Occipital lobe (tissue), 2 donors: Measurements from ENCODE around the gene DYNC1I2. TPM values are rescaled to one million over a fixed set of nuclear protein-coding genes. Genes with fewer than 3 reads are reported as not detected.
A peak's percentile ranks its signal among the peaks of the same experiment; 100 is the strongest.
"Not testable (repeated sequence)": the region's sequence is repeated elsewhere in the genome, so short reads cannot be mapped to it uniquely, and the experiment has no call there.

ENCODE experiments used
- DNase-seq: peaks from one replicate; lab custom pipeline; 2025; lab: John Stamatoyannopoulos, UW
- total RNA-seq: library from RNA; depleted of rRNA; stranded (reverse); fragments of >200 nt; gene quantifications from one replicate; pipeline ENCODE4 v1.2.3, GENCODE V29; 2014

The DYNC1I2 gene
- total RNA-seq, 1 donor from 2014 or later, result 262 TPM

DNA sequence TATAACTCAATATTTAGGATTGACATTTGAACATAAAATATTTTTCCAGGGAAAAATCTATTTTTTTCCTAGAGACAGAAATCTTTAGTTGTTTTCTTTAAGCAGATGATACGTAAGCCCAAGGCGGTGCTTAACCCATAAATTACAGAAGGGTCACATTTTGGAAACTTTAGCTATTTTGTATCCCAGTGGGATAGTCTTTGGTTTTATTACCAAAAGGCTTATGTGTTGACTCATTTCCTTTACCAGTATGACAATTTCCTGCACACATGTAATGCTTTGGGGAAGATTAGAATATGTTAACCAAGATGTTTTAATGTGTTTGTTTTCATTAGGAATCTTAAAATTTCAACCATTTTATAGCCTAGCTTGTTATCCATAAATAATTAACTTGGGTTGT is 24.8 kb downstream of the DYNC1I2 start:
- no peak for DNase-seq

DNA sequence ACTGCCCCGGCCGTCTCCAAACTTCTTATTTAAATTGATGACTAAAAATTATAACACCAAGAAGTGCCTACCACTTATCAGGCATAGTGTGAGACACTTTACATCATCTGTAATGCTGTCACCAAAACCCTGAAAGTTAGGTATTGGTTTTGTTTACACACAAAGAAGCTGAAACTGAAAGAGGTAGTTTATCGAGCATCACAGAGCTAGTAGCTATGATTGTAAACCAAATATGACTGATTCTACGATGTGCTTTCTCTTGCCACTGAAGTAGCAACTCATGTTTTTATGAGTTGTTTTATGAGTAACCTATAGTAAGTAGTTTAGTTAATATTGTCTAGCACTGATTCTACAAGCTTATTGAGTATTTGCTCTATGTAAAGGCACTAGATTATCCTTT is 31.5 kb downstream of the DYNC1I2 start:
- no peak for DNase-seq

DNA sequence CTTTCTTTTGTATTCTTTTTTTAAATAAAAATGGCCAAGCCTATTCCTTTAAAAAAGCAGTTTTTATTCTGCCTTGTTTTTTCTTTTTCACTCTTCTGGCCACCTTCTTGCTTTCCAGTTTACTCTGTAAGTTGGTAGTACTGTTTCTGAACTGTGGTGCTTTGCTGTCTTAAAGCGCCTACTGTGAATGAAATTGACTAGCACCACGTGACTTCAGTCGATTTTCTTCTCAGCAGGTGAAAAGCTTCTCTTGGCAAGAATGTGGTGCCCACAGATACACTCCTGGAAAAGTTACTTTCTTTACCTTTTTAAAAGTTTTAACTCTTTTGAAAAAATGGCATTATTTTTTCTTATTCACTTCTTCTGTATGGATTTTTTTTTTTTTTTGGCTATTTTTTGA is 32.4 kb downstream of the DYNC1I2 start:
- DNase-seq, result no peak

DNA sequence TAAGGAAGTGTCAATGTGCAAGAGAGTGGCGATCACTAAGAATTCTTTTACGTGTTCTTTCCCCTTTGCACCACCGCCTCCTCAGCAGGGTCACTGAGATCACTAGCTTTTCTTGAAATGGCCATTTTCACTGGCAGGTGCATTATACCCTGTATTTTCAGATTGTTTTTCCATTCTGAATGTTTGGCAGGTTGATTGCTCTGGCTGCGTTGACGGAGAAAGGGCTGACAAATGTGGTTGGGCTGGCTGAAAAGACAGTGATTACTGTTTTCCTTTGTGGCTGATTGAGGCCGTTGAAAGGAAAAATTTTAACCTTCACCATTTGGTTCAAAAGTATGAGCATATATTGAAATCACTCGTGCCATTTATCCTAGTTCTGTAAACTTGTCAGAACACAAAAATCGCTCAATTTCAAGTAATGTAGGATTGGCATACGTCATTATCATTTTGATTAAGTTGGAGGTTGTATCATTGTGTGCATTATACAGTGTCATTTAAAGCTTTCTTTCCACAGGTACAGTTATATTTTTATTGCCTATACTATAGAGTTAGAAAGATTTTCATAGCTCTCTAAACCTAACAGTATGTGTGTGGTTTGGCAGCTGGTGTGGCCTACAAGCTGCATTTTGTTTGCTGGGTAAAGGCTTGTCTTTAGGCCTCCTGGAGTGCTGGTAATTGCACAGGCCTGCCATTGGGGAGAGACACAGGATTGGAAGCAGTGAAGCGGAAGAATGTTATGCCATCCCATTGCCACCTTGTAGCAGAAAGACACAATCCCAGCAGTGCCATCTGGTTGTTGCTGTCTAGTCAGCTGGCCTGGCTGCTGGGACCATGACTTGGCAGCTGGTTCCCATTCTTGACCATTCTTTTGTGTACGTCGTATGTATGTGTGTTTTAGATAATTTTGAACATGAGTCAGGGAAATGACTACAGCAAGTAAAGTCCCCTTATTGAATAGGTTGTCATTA is 36.7 kb downstream of the DYNC1I2 start:
- DNase-seq, result peak; percentile 9

DNA sequence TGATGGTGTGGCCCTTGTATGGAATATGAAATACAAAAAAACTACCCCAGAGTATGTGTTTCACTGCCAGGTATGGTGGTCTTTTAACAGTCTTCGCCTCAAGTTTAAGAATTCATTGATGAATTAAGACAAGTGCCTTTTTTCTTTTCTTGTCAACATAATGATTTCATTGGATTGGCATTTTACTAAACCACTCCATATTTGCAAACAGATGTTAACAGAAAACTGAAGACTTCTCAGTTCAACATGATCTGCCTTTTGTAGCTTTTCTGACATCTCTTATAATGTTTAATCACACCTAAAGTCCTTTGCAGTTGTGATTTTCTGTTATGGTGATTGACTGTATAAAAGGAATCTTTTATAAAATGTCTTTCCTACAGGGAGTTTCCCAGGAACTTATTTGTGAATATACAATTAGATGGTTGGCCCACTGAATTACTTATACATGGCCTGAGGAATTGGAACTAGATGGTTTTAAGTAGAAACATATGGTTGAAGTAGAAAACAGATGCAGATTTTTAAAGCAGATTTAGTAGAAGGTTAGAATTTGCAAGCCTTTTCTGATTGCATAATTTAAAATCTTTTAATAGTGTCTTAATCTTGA is 39.7 kb downstream of the DYNC1I2 start:
- DNase-seq, result no peak

DNA sequence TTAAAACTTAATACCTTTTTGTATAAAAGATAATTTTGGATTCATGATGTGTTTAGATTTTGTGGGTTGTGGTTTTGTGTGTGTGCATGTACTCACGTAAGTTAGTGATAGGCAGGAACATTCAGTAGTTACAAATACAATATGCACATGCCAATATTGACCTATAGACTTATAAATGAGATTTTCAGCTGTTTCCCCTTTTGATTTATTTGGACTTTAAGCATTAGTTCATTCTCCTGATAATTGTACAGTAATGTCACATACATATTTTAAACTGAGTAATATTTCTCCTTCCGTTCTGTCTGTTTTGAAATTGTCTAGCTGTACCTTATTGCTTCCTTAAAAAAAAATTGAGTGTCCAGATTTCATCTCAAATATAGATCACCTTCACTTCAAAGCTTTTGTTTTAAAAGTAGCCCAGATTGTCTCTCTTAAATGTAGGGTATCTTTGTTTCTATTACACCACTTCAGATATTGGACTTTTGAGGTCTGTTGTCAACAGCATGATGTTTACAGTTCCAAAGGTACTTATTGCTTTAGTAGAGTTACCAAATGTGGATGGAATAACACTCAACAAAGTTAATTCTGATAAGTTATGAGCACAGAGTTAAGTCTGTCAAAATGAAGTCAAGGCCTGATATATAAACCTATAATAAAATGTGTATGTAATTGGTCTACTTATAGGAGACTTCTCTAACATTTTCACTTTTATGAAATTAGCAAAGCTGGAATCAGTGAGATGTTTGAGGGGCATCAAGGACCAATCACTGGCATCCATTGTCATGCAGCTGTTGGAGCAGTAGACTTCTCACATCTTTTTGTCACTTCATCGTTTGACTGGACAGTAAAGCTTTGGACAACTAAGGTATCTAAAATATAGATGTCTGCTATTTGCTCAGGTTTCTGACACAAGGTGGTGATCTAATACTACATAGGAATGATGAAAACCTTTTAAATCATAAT is 42.0 kb downstream of the DYNC1I2 start:
- DNase-seq, result no peak

DNA sequence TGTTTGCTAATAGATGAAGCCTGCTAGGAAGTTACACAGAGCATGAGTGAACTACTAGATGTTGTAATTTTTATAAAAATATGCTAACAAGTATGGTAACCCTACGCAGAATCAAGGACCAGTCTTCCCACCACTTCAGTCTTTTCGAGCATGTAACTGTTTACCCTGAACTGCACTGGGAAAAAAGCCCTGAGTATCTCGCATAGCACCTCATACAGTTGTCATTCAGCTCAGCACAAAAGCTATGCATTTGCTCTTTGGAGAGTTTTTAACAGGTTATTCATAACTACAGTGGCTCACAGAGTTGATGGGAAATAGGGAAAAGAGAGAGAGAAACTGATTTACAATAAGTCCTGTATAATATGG is 42.7 kb downstream of the DYNC1I2 start:
- DNase-seq, result no peak

DNA sequence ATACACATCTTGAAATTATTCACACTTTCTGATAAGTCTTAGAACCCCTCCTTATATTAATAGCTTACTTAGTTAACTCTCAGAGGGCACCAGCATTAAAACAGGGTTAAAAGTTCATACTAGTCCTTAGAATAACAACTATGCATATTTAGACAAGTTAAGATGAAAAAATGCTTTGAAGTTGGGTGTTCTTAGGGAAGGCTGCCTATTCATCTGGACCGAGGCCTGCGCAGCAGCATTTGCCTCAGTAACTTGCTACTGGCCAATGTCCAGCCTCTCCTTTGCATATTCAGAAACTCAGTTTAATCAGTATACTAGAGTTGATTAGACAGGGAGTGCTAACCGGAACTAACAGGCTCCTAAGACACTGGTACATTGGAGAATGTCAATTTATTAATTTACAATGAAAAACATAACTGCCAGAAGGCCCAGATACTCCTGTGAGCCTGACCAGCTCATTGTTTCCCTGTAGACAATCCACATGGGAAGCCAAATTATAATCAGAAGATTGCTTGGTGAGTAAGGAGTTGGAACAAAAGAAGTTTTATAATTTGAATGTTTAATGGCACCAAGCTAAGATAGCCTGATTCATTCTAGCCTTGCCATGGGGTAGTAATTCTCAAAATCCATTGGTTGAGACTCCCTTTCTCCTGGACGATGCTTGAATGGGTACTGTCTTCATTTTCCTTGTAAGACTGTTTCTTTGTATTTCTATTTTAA is 48.9 kb downstream of the DYNC1I2 start:
- no peak for DNase-seq

DNA sequence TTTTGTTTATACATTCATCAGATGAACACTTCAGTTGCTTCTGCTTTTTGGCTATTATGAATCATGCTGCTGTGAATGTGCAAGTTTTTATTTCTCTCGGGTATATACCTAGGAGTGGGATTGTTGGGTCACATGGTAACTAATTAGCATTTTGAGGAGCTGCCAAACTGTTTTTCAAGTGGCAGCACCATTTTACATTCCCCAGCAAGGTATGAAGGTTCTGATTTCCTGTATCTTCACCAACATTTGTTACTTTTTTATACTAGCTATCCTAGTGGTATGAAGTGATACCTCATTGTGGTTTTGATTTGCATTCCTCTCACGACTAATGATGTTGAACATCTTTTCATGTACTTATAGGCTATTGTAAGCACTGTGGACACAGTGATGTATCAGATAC is 53.9 kb downstream of the DYNC1I2 start:
- no peak for DNase-seq

DNA sequence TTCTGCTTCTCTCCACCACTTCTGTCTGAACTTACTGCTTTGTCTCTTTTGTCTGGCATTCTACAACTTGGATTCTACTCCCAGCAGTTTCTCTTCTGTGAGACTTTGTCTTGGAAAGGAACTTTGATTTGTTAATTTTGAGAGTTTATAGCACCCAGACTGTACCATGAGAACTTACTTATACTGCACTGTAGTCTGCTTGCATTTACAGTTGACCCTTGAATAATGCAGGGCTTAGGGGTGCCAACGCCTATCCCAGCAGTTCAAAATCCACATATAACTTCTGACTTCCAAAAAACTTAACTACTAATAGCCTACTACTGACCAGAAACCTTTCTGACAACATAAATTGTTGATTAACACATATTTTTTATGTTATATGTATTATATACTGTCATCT is 55.5 kb downstream of the DYNC1I2 start:
- no peak for DNase-seq

DNA sequence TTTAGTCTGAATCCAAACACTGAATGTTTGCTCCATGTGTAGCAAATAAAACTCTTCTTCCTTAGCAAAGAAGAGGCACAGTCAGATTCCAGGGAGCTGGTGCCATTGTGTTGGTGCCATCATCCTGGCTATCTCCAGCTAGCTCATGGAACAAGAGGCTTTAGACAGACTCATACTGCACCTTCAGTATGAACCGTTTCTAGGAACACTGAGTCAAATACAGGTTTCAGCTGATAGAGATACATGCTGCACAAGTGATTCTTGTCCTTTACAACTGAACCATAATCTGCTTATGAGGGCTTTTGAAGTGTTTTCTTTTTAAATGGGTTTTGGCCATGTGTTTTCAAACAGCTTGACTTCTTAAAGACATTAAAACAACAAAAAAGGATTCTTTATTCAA is 57.9 kb downstream of the DYNC1I2 start:
- DNase-seq, result no peak

DNA sequence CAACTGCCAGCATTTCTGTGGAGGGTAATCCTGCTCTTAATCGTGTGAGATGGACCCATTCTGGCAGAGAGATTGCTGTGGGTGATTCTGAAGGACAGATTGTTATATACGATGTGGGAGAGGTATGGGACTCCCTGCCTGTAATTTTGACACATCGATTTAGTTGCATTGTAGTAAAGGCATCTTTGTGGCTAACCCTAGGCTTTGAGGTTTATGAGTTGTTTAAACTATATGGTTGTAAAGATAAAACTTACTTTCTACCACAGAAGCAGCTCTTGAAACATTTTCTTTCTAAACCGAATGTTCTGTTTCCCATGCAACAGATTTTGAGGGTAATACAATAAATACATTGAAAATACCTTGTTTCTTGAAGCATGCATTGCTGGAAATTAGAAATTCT is 58.5 kb downstream of the DYNC1I2 start:
- DNase-seq, result no peak

DNA sequence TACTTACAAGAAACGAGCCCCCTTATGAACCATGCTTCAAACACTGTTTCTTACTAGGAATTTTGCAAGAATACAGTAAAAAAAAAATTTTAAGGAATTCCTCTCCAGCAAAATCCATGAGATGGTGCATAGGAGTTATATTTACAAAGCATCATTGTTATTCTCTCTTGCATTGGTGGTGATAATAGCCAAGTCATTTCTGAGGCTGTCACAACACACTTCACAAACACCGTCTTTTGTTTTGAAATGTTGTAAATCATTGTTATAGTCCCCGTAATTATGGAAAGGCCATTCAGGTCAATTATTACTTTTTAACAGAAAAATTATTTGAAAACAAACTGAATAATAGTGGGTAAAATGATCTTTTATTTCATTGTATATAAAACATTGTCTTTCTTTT is 60.1 kb downstream of the DYNC1I2 start:
- DNase-seq, result no peak

DNA sequence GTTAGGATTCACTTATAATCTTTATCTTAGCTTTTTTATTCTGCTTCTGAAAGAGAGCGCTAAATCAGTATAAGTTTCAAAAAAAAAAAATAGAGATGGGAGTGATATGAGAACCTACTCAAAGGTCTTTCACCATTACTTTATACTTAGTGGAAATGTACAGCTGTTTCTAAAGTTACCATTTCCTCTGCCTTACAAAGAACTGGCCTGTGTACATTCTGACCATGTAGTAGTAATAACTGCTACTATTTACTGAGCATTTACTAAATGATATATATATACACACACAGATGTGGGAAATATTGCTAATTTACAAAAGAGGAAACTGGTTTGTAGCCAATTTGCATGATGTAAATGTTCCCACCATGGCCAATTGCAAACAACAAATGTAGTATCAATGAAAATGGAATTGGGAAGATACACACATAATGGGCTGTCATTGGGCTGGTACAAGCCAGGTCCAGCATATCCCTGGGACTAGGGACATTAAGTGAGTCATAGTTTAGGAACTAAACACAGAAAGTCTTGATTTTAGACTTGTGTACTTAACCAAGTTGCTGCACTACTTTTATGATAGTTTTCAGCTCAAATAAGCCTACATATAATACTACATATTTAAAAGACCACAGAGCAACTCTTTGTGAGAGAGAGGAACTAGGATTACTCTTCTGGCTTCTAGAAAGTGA is 67.1 kb downstream of the DYNC1I2 start:
- no peak for DNase-seq

DNA sequence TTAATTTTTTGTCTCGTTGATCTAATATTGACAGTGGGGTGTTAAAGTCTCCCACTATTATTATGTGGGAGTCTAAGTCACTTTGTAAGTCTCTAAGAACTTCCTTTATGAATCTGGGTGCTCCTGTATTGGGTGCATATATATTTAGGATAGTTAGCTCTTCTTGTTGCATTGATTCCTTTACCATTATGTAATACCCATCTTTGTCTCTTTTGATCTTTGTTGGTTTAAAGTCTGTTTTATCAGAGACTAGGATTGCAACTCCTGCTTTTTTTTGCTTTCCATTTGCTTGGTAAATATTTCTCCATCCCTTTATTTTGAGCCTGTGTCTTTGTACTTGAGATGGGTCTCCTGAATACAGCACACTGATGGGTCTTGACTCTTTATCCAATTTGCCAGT is 71.5 kb downstream of the DYNC1I2 start:
- DNase-seq, result not testable (repeated sequence)

DNA sequence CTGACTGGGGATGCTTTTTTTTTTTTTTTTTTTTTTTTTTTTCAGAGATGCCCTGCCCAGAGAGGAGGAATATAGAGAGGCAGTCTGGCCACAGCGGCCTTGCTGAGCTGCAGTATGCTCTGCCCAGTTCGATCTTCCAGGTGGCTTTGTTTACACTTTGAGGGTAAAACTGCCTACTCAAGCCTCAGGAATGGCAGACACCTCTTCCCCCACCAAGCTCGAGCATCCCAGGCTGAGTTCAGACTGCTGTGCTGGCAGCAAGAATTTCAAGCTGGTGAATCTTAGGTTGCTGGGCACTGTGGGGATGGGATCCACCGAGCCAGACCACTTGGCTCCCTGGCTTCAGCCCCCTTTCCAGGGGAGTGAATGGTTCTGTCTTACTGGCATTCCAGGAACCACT is 73.9 kb downstream of the DYNC1I2 start:
- DNase-seq, result not testable (repeated sequence)

DNA sequence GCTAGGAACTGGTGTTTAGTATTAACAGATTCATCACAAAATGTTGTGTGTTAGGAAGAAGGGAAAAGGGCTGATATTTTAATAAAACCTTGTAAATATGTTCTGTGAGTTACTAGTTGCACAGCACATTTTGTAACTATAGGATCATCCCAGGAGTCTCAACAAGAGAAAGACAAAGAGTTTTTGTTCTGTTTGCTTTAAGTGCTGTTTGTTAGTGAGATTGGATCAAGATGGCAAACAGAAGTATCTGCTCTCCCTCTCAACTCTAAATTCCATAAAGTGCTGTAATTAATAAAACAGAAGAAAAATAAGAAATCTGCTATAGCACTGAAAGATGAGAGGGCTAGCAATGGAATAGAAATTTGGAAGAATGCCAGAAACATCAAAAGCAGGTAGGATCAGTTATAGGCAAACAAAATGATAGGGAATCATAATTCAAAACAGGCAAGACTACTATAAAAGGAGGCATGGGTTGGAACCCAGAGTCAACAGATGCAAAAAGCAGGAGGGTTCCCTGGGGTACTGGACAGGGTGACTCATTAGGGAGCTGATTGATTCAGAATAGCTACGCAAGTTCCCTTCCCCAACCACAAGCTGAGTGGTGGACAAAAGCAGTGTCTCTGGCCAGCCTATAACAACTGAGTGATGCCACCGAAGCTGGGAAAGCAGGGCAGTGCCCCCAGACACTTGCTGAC is 75.8 kb downstream of the DYNC1I2 start:
- no peak for DNase-seq

DNA sequence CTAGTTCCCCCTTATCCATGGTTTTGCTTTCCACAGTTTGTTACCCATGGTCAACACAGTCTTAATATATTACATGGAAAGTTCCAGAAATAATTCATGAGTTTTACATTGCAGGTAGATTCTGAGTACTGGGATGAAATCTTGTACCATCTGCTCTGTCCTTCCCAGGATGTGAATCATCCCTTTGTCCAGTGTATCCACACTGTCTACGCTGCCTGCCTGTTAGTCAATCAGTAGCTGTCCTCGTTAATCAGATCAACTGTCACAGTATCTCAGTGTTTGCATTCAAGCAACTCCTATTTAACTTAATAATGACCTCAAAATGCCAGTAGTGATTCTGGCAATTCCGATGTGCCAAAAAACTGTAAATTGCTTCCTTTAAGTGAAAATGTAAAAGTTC is 76.3 kb downstream of the DYNC1I2 start:
- no peak for DNase-seq

DNA sequence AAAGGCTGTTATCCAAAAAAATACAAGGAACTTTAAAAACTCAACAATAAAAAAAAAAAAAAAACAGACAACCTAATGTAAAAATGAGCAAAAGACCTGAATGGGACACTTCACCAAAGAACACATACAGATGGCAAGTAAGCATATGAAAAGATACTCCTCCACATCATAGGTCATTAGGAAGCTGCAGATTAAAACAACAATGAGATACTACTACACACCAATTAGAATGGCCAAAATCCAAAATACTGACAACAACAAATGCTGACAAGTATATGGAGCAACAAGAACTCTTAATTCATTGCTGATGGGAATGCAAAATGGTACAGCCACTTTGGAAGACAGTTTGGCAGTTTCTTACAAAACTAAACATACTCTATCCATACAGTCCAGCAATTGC is 84.2 kb downstream of the DYNC1I2 start:
- DNase-seq, result no peak

DNA sequence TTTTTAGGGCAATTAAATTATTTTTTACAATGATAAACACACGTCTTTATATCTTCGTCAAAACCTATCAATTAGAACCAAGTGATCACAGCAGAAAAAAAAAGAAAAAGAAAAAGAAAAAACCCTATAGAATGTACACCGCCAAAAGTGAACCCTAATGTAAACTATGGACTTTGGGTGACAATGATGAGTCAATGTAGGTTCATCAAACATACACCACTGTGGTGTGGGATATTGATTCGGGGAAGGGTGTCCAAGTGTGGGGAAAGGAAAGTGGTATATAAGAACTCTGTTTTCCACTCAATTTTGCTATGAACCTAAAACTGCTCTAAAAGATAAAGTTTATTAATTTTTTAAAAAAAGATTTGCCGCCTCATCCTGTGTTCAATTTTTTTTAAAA is 85.1 kb downstream of the DYNC1I2 start:
- no peak for DNase-seq
